HG03097 (cell line): ENCODE data around the gene TRMT1.

ENCODE experiments used
- ATAC-seq: cut with Tn5 transposase; IDR thresholded peaks from one replicate; pipeline ENCODE4 v1.9.1; 2021; ENCODE audit not compliant: unreplicated experiment, low FRiP score

The TRMT1 gene

GRCh38 chr19:13127811-13128575 lies 11.5 kb upstream of the TRMT1 start:
- ATAC-seq, result no peak

GRCh38 chr19:13127051-13127450 lies 10.5 kb upstream of the TRMT1 start:
- no peak for ATAC-seq

- ATAC-seq, result no peak
Observed at GRCh38 chr19:13122980-13123957, 6.7 kb upstream of the TRMT1 start.

- no peak for ATAC-seq
Observed at GRCh38 chr19:13122275-13122878, 5.8 kb upstream of the TRMT1 start.

GRCh38 chr19:13121551-13122274 lies 5.2 kb upstream of the TRMT1 start:
- ATAC-seq, result no peak

- no peak for ATAC-seq
Observed at GRCh38 chr19:13120817-13121216, 4.3 kb upstream of the TRMT1 start.

- no peak for ATAC-seq
Observed at GRCh38 chr19:13120031-13120430, 3.5 kb upstream of the TRMT1 start.

- ATAC-seq, result no peak
Observed at GRCh38 chr19:13119627-13120026, 3.1 kb upstream of the TRMT1 start.

GRCh38 chr19:13118424-13119193 lies 2.1 kb upstream of the TRMT1 start:
- no peak for ATAC-seq

- ATAC-seq, result peak; percentile 65
Observed at GRCh38 chr19:13117772-13118423, 1.4 kb upstream of the TRMT1 start, which contains the start of gene NACC1. Gene NACC1, plus strand, starts transcription at chr19:13118264. Its CDS starts 16,944 bp downstream, at chr19:13135208.

GRCh38 chr19:13117176-13117771 lies 734 bp upstream of the TRMT1 start:
- peak; percentile 15 for ATAC-seq

- no peak for ATAC-seq
Observed at GRCh38 chr19:13115936-13116281, 631 bp downstream of the TRMT1 start.

GRCh38 chr19:13112555-13112954 lies 4.0 kb downstream of the TRMT1 start:
- no peak for ATAC-seq

- no peak for ATAC-seq
Observed at GRCh38 chr19:13110099-13110610, 6.4 kb downstream of the TRMT1 start.

GRCh38 chr19:13109361-13110098 lies 7.0 kb downstream of the TRMT1 start:
- ATAC-seq, result no peak

- no peak for ATAC-seq
Observed at GRCh38 chr19:13104848-13105711, 11.5 kb downstream of the TRMT1 start.

- no peak for ATAC-seq
Observed at GRCh38 chr19:13104360-13104847, 12.1 kb downstream of the TRMT1 start.
